Calu3 (cell line): Measurements from ENCODE around the gene UFD1. TPM values are rescaled to one million over a fixed set of nuclear protein-coding genes. Genes with fewer than 3 reads are reported as not detected.

Experiments used
- BruUV-seq: library from RNA; stranded (reverse); fragments of 400-500 nt; replicated peaks from 2 replicates; lab custom pipeline; 2021; lab: Mats Ljungman, UMichigan
- CTCF ChIA-PET: fragments of 300-600 bp; sonication (Branson Sonifier 250); formaldehyde crosslinking; loops from one replicate; lab custom pipeline; 2022; ENCODE audit warnings: antibody characterized with exemption; lab: Charles Lee
- DNase-seq: peaks from one replicate; pipeline ENCODE4 v3.0.0; 2022
- H3K27ac Mint-ChIP-seq: one replicate; pipeline ENCODE4 v1.8.0; 2022; ENCODE audit warnings: mixed read lengths; ENCODE audit not compliant: unreplicated experiment
- H3K27me3 Mint-ChIP-seq: one replicate; pipeline ENCODE4 v1.8.0; 2022; ENCODE audit warnings: mixed read lengths; ENCODE audit not compliant: unreplicated experiment
- H3K36me3 Mint-ChIP-seq: one replicate; pipeline ENCODE4 v1.8.0; 2022; ENCODE audit warnings: mild to moderate bottlenecking, moderate library complexity, mixed read lengths; ENCODE audit not compliant: insufficient read depth, unreplicated experiment
- H3K4me1 Mint-ChIP-seq: one replicate; pipeline ENCODE4 v1.8.0; 2022; ENCODE audit warnings: mild to moderate bottlenecking, low read depth, mixed read lengths; ENCODE audit not compliant: unreplicated experiment
- H3K4me3 Mint-ChIP-seq: one replicate; pipeline ENCODE4 v1.8.0; 2022; ENCODE audit warnings: mild to moderate bottlenecking, low read depth, moderate library complexity, mixed read lengths; ENCODE audit not compliant: unreplicated experiment
- H3K9me3 Mint-ChIP-seq: one replicate; pipeline ENCODE4 v1.8.0; 2022; ENCODE audit warnings: low read depth, mixed read lengths; ENCODE audit not compliant: unreplicated experiment
- intact Hi-C: fragments of 100-400 bp; cut with micrococcal nuclease; formaldehyde crosslinking; loops from one replicate; pipeline ENCODE4 v1.10.0; 2022; ENCODE audit not compliant: unreplicated experiment
- total RNA-seq: library from RNA; stranded (reverse); gene quantifications from 2 replicates; pipeline ENCODE4 v1.2.3, GENCODE V29; 2022
- TF ChIP-seq, protein P1 (sequence below): fragments of 200-600 bp; IDR thresholded peaks from one replicate; pipeline ENCODE4 v1.8.0; 2022; ENCODE audit warnings: antibody characterized with exemption; ENCODE audit not compliant: unreplicated experiment

The UFD1 gene
- total RNA-seq, 1 experiment from 2014 or later = 95.7 TPM

DNA sequence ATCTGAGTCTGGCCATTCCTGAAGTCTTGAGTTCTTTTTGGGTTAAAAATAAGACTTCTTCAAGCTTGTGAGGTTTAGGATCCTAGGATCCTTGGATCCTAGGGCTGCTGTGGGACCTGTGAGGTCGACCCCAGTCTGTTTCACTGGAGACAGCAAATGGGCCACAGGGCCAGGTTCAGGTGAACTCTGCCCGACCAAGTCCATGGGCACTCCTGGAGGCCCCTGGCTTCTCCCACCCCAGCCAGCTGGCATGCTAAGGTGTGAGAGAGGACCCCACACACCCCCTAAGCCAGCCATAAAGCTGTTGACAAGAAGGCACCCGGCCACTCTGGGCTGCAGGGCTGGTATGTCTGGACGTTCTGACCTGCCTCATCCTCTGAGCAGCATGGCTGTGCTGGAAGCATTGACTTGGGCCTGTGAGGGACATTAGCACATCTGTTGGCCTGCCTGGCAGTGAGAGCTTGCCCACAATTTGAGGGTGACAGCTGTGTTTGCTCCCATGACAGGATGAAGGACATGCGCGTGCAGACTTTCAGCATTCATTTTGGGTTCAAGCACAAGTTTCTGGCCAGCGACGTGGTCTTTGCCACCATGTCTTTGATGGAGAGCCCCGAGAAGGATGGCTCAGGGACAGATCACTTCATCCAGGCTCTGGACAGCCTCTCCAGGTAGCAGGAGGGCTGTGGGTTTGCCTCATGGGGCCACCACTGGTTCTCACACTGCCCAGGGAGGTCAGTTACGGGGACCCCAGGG is 29.2 kb upstream of the UFD1 start:
- intact Hi-C loops = no loop called here
- TF ChIP-seq, protein P1, sequence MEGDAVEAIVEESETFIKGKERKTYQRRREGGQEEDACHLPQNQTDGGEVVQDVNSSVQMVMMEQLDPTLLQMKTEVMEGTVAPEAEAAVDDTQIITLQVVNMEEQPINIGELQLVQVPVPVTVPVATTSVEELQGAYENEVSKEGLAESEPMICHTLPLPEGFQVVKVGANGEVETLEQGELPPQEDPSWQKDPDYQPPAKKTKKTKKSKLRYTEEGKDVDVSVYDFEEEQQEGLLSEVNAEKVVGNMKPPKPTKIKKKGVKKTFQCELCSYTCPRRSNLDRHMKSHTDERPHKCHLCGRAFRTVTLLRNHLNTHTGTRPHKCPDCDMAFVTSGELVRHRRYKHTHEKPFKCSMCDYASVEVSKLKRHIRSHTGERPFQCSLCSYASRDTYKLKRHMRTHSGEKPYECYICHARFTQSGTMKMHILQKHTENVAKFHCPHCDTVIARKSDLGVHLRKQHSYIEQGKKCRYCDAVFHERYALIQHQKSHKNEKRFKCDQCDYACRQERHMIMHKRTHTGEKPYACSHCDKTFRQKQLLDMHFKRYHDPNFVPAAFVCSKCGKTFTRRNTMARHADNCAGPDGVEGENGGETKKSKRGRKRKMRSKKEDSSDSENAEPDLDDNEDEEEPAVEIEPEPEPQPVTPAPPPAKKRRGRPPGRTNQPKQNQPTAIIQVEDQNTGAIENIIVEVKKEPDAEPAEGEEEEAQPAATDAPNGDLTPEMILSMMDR = no peak
- H3K9me3 Mint-ChIP-seq = no peaks in the 10 kb centered on the region
- DNase-seq = no peak
- H3K27ac Mint-ChIP-seq = no peak overlapping the region
- no peak overlapping the region for H3K4me3 Mint-ChIP-seq
- H3K36me3 Mint-ChIP-seq = peaks cover 22% of the 10 kb centered on the region
- H3K4me1 Mint-ChIP-seq = no peaks in the 10 kb centered on the region
- CTCF ChIA-PET = interaction anchor here (0.6 kb wide), 1 partner anchor 350 kb away, joined by 3 read pairs; no protein-coding TSS in a partner anchor
- BruUV-seq = no TSS peak
- no peaks in the 10 kb centered on the region for H3K27me3 Mint-ChIP-seq

DNA sequence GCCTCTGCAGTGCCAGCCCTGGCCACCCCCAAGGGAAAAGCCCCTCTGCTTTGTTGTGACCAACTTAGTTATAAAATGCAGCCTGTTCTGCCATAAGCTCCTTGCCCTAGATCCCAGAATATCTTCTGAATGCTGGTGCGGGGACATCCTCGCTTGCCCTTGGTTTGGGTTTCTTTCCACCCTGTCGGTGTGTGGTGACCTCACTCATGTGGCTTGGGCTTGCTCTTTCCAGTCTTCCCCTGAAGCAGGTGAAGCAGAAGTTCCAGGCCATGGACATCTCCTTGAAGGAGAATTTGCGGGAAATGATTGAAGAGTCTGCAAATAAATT is 28.5 kb upstream of the UFD1 start:
- Mint-ChIP-seq H3K4me3 (no peak overlapping the region), H3K27me3 (no peaks in the 10 kb centered on the region), H3K4me1 (no peaks in the 10 kb centered on the region), H3K27ac (no peak overlapping the region), H3K9me3 (no peaks in the 10 kb centered on the region), H3K36me3 (peaks cover 22% of the 10 kb centered on the region)
- CTCF ChIA-PET = interaction anchor here (0.6 kb wide), 1 partner anchor 349 kb away, joined by 3 read pairs; no protein-coding TSS in a partner anchor
- intact Hi-C loops = no loop called here
- TF ChIP-seq, protein P1 = no peak
- no TSS peak for BruUV-seq
- DNase-seq = no peak

DNA sequence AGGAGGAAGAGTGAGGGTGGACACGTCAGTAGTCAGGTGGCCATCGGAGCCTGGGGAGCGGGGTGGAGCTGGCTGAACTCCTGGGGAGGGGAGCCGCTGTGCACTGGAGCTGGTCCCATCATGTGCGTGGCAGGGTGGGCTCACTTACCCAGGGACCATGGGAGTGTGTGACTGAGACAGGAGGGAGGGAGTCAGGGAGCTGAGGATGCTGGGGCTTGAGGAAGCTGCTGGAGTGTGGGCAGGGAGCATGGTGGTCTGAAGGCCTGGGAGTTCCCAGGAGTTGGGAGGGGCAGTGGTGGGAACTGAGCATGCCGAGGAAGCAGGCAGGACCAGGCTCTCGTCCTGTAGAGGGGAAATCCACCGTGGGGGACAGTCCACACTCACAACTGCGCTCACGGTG is 27.2 kb upstream of the UFD1 start:
- Mint-ChIP-seq H3K9me3 (no peaks in the 10 kb centered on the region), H3K4me3 (no peak overlapping the region), H3K27ac (no peak overlapping the region), H3K36me3 (peaks cover 17% of the 10 kb centered on the region), H3K27me3 (no peaks in the 10 kb centered on the region), H3K4me1 (no peaks in the 10 kb centered on the region)
- CTCF ChIA-PET = no interaction called here
- intact Hi-C loops = no loop called here
- no TSS peak for BruUV-seq
- TF ChIP-seq, protein P1 = no peak
- DNase-seq = no peak

DNA sequence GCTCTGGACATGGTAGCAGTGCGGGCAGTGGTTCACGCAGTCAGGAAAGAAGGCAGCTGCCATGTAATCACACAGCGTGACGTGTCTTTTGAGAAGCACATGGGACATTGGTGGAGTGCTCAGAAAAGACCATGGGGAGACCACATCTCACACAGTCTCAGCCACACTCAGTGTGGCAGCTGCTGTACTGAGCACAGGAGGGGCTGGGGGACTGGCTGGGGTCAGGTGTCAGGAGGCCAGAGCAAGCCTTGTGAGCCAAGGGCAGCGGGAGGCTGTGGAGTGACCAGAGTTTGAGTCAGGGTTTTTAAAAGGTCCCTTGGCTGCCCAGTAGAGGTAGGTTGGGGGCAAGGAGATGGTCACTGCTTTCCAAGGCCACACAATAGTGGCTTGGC is 26.7 kb upstream of the UFD1 start:
- Mint-ChIP-seq H3K4me1 (no peaks in the 10 kb centered on the region), H3K4me3 (no peak overlapping the region), H3K9me3 (no peaks in the 10 kb centered on the region), H3K36me3 (peaks cover 17% of the 10 kb centered on the region), H3K27ac (no peak overlapping the region), H3K27me3 (no peaks in the 10 kb centered on the region)
- TF ChIP-seq, protein P1 = no peak
- intact Hi-C loops = no loop called here
- CTCF ChIA-PET = no interaction called here
- DNase-seq = no peak
- BruUV-seq = no TSS peak
